Measurements from ENCODE around the gene ZNF514.

- TF ChIP-seq EP300 (IDR thresholded peaks at IDR 0.05; ENCODE audit: borderline replicate concordance), result no peak
- TF ChIP-seq USF1 (IDR thresholded peaks at IDR 0.05), result no peak
- no peak for TF ChIP-seq TEAD4 (IDR thresholded peaks at IDR 0.05)
- TF ChIP-seq RAD21 (IDR thresholded peaks at IDR 0.05; ENCODE audit: low read depth), result no peak
- TF ChIP-seq TAF1 (IDR thresholded peaks at IDR 0.05; ENCODE audit: low read depth), result no peak
- no peak for TF ChIP-seq FOXM1 (IDR thresholded peaks at IDR 0.05; ENCODE audit: borderline replicate concordance, low read depth)
- no peak for TF ChIP-seq TCF12 (IDR thresholded peaks at IDR 0.05; ENCODE audit: low read depth)
- no peak for TF ChIP-seq NFIC (IDR thresholded peaks at IDR 0.05)
Measured at GRCh38 chr2:95143838-95144237, 15.8 kb downstream of the ZNF514 start.

Measured in Ishikawa (cell line).